HepG2 (cell line): ENCODE results near the gene GATB.

Experiments used
- ERF ChIP-seq: IDR thresholded peaks from 2 replicates; pipeline ENCODE4 v1.6.1; 2018; ENCODE audit warnings: missing biosample characterization, missing genetic modification reagents
- FOXK2 ChIP-seq: fragments of 450-650 bp; IDR thresholded peaks from 2 replicates; pipeline ENCODE4 v1.6.1; 2016
- MAFK ChIP-seq, 2 experiments: IDR thresholded peaks in 1 of 2; conservative IDR thresholded peaks in 1 of 2; 2 replicates each; pipeline ENCODE4 v1.6.1; 2011; ENCODE audit warnings: improper control_type of control experiment in 2 of 2, low read length in 2 of 2
- NFYC ChIP-seq: IDR thresholded peaks from 2 replicates; pipeline ENCODE4 v1.6.1; 2016; ENCODE audit warnings: missing genetic modification reagents, missing compliant biosample characterization
- POLR2A ChIP-seq, 2 experiments: IDR thresholded peaks; 2 replicates each; pipeline ENCODE4 v1.6.1; 2011; ENCODE audit warnings: low read depth in 2 of 2, low read length in 2 of 2, mild to moderate bottlenecking in 1 of 2, moderate library complexity in 1 of 2; ENCODE audit not compliant: insufficient read depth in 1 of 2
- POLR2AphosphoS5 ChIP-seq: IDR thresholded peaks from 2 replicates; pipeline ENCODE4 v1.6.1; 2012; ENCODE audit warnings: low read depth, low read length
- REST ChIP-seq, 2 experiments: IDR thresholded peaks; 2 replicates each; pipeline ENCODE4 v1.6.1; 2011 to 2012; ENCODE audit warnings: low read length in 2 of 2, borderline replicate concordance in 1 of 2, low read depth in 1 of 2, mild to moderate bottlenecking in 1 of 2, moderate library complexity in 1 of 2
- SMAD9 ChIP-seq: sonication (generic); formaldehyde crosslinking; IDR thresholded peaks from 2 replicates; pipeline ENCODE4 v1.5.1; 2020; ENCODE audit warnings: mild to moderate bottlenecking, missing genetic modification reagents
- UBTF ChIP-seq: sonication (generic); formaldehyde crosslinking; IDR thresholded peaks from 2 replicates; pipeline ENCODE4 v1.4.0; 2020; ENCODE audit warnings: mild to moderate bottlenecking, missing genetic modification reagents
- ZBTB43 ChIP-seq: sonication (generic); formaldehyde crosslinking; conservative IDR thresholded peaks from 2 replicates; pipeline ENCODE4 v1.4.0; 2020; ENCODE audit warnings: missing genetic modification reagents
- ZMAT3 ChIP-seq: sonication (generic); formaldehyde crosslinking; conservative IDR thresholded peaks from 2 replicates; pipeline ENCODE4 v1.7.0; 2021; ENCODE audit warnings: missing genetic modification reagents
- TF ChIP-seq, protein P1 (sequence below): sonication (generic); formaldehyde crosslinking; IDR thresholded peaks from 2 replicates; pipeline ENCODE4 v1.4.0; 2020; ENCODE audit warnings: missing genetic modification reagents, borderline replicate concordance
- TF ChIP-seq, protein P2 (sequence below): sonication (generic); formaldehyde crosslinking; IDR thresholded peaks from 2 replicates; pipeline ENCODE4 v1.5.0; 2020; ENCODE audit warnings: mild to moderate bottlenecking, missing genetic modification reagents, moderate library complexity

DNA sequence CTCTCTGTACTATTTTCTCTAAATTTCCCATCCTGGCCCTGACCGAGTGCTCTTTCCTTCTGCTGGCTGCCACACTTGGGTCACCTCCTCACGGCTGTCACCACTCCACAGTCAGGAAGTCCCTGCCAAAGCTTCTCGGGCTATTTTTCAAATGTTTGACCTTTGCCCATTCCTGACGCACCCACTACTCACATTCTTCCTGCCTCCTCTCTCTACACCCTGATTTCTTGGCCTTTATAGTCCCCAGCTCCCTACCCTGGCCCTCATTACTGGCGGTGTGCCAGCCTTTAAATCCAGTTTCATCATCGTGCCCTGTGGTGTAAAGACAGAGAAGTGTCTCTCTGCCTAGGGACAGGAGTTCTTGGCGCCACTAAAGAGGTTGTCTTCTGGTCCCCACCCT lies 46.4 kb upstream of the GATB start:
- no peak for TF ChIP-seq ZBTB43 (CRISPR knock-in tag)
- TF ChIP-seq, protein P1, sequence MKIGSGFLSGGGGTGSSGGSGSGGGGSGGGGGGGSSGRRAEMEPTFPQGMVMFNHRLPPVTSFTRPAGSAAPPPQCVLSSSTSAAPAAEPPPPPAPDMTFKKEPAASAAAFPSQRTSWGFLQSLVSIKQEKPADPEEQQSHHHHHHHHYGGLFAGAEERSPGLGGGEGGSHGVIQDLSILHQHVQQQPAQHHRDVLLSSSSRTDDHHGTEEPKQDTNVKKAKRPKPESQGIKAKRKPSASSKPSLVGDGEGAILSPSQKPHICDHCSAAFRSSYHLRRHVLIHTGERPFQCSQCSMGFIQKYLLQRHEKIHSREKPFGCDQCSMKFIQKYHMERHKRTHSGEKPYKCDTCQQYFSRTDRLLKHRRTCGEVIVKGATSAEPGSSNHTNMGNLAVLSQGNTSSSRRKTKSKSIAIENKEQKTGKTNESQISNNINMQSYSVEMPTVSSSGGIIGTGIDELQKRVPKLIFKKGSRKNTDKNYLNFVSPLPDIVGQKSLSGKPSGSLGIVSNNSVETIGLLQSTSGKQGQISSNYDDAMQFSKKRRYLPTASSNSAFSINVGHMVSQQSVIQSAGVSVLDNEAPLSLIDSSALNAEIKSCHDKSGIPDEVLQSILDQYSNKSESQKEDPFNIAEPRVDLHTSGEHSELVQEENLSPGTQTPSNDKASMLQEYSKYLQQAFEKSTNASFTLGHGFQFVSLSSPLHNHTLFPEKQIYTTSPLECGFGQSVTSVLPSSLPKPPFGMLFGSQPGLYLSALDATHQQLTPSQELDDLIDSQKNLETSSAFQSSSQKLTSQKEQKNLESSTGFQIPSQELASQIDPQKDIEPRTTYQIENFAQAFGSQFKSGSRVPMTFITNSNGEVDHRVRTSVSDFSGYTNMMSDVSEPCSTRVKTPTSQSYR (CRISPR knock-in tag), result no peak
- no peak for TF ChIP-seq UBTF (CRISPR knock-in tag)
- TF ChIP-seq POLR2A (IDR thresholded peaks at IDR 0.05; ENCODE audit: insufficient read depth in 1 of 2, low read depth in 2 of 2, low read length in 2 of 2), result no peak
- no peak for TF ChIP-seq SMAD9 (CRISPR knock-in tag)
- TF ChIP-seq REST (IDR thresholded peaks at IDR 0.05; ENCODE audit: borderline replicate concordance in 1 of 2, low read depth in 1 of 2, low read length in 2 of 2), result no peak
- TF ChIP-seq ERF, result no peak
- TF ChIP-seq, protein P2, sequence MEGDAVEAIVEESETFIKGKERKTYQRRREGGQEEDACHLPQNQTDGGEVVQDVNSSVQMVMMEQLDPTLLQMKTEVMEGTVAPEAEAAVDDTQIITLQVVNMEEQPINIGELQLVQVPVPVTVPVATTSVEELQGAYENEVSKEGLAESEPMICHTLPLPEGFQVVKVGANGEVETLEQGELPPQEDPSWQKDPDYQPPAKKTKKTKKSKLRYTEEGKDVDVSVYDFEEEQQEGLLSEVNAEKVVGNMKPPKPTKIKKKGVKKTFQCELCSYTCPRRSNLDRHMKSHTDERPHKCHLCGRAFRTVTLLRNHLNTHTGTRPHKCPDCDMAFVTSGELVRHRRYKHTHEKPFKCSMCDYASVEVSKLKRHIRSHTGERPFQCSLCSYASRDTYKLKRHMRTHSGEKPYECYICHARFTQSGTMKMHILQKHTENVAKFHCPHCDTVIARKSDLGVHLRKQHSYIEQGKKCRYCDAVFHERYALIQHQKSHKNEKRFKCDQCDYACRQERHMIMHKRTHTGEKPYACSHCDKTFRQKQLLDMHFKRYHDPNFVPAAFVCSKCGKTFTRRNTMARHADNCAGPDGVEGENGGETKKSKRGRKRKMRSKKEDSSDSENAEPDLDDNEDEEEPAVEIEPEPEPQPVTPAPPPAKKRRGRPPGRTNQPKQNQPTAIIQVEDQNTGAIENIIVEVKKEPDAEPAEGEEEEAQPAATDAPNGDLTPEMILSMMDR (CRISPR knock-in tag), result no peak
- TF ChIP-seq NFYC (CRISPR knock-in tag), result no peak
- no peak for TF ChIP-seq ZMAT3 (CRISPR knock-in tag)
- TF ChIP-seq MAFK (conservative IDR thresholded peaks at IDR 0.05 in 1 of 2, IDR thresholded peaks at IDR 0.05 in 1 of 2; ENCODE audit: low read length in 2 of 2), result no peak
- TF ChIP-seq FOXK2, result no peak
- TF ChIP-seq POLR2AphosphoS5, result no peak
